Femur (tissue), 1 donor: ENCODE data around the gene NCSTN.

ENCODE experiments used
- DNase-seq: peaks from one replicate; pipeline ENCODE4 v3.0.0-alpha.2; 2017

The NCSTN gene

DNA sequence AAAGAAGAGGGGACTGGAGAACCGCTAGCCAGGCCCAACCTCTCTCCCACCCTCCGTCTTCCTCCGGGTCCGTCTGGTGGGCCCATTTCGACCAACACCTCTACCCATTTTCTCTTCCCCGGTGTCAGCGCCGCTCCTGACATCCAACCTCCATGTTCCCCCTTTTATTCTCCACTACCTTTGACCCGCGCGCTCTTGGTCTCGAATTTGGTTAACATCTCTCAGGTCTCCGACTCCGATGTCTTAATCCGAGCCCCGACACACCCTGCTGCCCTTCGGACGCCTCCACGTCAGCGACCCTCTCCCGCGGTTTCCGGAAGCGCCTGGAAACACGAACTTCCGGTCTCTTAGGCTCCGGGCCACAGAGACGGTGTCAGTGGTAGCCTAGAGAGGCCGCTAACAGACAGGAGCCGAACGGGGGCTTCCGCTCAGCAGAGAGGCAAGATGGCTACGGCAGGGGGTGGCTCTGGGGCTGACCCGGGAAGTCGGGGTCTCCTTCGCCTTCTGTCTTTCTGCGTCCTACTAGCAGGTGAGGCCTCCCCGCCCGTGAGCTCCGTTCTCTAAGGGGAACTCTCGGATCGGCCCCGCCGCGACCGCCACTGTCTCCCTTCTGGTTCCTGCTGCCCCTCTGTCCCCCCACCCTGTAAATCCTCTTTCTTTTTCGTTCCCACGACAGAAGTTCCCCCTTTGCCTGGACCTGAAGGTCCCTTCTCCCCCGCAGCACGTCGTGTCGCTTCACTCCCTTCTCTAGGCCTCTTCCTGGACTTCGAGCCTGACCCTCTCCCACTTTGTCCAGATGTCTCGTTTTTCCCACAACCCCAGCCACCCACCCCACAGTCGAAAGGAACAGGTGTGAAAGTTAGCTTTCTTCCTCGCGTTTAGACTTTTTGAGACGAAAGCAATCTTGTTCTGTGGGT lies at the start of gene NCSTN, which contains the start of gene COPA:
NCSTN (plus strand) TSS at position 431 of the 917 bp plus-strand sequence; CDS start at position 445, 14 bp downstream.
COPA (minus strand) TSS at position 298 of the 917 bp plus-strand sequence; CDS start at position 218, 80 bp downstream.
- DNase-seq: peak; percentile 97

DNA sequence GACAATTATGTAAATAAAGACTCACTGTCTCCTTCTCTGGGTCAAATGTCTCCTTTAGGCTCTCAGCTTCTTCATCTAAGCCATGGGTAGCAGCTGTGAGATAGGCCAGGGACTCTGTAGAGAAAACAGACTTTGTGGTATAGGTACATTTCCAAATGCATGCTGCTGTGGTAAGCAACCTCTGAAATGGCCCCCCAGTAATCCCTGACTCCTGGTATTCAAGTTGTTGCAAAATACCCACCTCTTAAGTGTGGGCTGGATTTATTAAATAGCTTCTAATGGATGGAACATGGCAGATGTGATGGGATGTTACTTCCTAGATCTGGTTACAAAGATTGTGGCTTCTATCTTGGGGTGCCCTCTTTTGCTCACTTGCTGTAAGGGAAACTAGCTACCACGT lies 47.1 kb upstream of the NCSTN start:
- DNase-seq: no peak

DNA sequence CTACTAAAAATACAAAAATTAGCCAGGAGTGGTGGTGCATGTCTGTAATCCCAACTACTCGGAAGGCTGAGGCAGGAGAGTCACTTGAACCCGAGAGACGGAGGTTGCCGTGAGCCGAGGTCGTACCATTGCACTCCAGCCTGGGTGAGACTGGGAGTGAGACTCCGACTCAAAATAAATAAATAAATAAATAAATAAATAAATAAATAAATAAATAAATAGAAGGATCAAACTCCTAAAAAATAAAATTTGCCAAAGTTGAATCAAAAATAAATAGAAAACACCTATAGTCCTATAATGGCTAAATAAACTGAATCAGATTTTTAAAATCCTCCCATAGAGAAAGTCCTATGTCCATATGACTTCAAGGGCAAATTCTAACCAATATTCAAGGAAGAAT lies 43.0 kb upstream of the NCSTN start:
- DNase-seq: no peak

DNA sequence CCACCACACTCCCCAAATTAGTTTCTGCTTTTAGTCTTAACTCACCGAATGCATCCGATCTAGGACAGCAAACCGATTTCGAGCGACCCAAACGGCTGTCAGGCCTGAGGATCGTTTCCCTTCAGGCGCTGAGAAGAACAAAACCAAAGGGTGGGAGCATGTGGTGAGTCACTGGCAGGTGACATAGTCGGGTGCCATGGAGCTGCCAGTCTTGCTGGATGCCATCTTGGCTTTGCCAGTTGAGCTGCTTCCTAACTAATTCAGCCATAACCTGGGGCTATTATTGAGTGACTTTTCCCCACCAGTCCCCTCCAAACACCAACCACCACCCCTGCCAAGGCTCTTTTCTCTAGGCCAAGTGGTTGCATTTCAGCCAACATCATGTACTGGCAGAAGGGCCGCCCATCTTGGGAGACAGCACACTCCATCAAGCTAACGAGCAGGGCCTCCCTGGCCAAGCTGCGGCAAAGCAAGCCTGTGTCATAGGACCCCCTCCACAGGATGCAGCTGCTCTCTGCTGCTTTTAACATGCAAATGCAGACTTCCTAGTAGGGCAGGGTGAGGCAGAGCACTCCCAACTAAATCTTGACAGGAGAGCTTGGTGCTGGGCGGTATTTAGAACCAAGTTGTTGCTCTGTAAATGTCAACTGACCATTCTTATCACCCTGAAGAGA lies 35.9 kb upstream of the NCSTN start:
- DNase-seq: no peak

DNA sequence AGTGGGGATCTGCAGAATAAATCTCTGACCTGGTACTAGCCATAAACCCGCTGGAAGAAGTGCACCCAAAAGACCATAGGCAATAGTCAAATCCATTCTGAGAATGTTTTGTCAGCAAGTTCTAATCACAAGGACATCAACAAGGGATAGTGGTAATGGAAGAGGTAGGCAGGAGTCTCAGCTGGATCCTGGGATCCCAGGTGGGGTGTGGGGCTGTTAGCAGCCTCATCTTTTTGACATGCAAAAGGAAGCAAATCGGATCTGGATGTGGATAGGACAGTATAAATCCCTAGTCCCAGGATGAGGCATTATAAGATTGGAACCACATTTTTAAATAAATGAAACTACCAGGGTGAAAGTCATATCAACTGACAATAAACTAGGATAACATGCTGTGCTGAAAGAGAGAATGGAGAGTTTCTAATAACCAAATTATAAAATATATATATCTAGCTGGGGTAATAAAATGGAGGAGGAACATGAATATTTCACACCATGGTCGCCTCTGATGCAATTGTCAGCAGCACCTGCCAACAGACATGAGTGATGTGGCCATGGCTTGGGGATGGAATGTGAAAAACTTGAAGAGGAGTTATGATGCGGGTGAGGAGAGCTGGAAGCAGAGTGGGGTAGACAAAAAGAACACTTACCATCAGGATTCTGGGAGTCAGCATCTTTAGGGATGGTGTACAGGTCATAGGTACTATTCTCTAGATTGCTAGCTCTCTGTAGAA lies 34.6 kb upstream of the NCSTN start:
- no peak for DNase-seq

DNA sequence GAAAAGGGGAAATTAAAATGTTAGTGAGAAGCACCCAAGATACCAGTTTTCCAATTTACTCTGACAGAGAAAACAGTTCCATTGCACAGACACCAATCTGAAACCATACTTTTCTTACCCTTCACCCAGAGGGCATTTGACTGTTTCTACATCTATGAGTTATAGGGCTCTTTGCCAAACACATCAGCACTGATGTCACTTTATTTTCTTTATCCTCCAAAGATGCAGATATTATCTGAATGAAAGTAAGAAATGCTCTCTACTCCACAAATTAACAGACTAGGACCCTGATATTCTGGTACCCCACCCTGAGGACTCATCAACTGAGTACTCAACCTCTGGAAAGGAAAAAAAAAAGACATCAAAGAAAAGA lies 34.0 kb upstream of the NCSTN start:
- no peak for DNase-seq

DNA sequence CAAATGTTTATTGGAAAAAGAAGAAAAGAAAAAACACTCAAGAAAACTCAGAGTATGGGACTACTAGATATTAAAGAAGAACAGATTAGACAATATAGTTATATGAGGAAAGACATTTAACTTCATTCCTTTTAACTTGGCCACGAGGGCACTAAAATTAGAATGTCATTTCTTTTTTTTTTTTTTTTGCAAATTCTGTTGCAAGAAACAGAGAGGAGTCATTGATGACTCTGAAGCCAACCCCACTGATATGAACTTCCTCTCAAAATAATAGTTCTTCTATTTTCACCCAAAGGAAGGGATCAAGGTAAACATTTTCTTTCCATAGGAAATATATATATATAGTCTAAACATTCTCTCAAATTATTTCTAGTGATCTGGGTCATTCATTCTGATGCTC lies 33.6 kb upstream of the NCSTN start:
- no peak for DNase-seq

DNA sequence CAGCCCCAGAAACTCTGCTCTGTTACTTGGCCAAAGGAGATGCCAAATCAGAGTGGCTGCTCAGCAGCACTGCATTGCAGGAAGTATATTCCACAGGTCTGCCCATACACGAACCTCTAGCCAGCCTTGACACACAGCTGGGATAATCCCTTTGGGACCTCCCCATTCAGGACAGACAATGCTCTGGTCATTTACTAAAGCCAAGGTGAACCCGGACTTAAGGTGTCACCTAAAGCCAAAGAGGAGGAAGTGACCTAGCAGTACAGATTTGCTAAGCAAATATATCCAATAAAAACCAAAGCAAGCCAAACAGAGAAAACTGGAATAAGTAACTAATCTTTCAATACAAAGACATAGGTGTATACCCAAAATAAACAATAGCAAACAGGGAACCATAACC lies 27.8 kb upstream of the NCSTN start:
- DNase-seq: no peak

DNA sequence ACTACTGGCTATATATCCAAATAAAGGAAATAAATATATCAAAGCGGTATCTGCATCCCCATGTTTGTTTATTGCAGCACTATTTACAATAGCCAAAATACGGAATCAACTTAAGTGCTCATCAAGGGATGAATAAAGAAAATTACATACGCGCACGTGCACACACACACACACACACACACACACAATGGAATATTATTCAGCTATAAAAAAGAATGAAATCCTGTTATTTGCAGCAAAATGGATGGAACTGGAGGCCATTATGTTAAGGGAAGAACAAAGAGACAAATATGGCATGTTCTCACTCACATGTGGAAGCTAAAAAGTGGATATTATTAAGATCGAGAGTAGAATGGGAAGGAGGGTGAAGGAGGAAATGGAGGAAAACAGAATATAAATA lies 20.4 kb upstream of the NCSTN start:
- no peak for DNase-seq

DNA sequence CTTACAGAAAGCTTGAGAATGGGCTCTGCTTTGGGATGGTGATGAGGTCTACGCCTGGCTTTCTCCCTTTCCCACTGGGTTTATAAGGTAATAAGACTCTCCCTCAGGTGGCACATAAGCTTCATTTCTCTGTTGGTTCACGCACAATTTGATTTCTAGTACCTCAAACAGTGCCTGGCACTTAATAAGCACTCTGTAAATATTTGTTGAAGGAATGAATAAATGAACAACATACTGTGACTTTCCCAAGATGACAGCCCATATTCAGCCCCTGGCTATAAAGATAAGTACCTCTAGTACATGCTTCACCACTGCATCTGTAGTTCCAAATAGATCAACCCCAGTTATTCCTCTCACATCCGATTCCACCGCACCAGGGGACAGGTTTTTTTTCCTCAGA lies 17.9 kb upstream of the NCSTN start:
- no peak for DNase-seq

DNA sequence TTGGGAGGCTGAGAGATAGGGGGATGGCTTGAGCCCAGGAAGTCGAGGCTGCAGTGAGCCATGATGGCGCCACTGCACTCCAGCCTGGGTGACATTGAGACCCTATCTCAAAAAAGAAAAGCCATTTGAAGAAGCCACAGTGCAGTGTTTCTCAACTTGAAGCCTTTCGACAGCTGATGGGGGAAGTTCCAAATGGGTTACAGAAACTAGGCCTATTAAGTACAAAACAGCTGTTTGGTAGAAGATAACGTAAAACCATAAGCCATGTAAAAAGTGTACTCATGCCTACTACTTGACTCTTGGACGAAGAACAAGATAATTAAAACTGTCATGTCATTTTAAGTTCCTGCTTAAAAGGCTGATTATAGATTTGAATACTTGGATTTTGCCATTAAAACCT lies 16.8 kb upstream of the NCSTN start:
- no peak for DNase-seq

DNA sequence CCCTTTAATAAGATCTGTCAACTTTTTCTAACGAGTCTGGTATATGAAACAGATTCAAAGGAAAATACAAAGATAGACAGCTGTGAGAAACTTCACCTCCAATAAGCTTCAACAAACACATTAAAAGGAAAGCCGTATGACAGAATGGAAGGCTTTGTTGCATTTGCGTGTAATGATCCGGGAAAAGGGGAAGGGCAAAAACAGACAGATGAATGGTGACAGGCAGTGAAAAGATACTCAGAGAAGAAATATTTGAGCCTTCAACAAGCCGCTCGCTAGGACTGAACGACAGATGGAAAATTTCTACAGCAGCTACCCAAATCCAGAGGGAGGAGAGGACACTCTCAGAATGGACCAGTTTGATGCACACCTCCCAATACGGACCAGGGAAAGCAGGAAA lies 15.0 kb upstream of the NCSTN start:
- DNase-seq: no peak

DNA sequence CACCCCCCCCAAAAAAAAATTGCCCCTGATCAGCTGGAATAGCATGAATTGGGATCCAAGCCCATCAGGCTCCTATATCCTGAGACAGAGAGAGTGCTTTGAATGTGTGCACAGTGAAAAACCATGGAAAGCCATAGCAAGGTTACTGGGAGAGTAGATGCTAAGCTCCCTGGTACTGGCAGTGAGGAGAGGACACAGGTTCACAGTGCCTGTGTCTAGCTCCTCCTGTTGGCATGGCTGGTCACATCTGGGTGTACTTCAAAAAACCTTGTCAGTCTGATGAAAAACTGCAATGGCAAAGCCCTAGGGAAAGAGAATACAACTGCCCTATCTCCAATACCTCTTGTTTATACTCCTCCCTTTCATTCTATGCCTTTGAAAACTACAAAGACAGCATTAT lies 13.1 kb upstream of the NCSTN start:
- no peak for DNase-seq

DNA sequence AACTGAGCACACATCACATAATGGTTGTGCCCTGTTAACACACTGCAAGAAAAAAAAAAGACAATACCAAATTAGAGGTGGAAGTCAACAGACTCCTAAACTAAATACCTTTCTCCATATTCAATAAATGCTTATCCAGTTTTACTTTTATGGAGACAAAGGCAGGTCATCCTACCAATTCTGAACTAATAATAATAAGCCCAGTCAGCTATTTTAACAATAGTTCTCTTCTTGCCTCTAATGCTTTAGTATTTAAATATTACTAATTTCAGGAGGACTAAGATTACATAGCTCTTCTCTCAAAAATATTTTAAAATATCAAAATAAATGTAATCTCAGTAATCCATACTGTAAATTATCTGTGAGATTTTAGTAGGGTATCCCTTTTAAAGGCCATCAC lies 10.7 kb upstream of the NCSTN start:
- DNase-seq: no peak

DNA sequence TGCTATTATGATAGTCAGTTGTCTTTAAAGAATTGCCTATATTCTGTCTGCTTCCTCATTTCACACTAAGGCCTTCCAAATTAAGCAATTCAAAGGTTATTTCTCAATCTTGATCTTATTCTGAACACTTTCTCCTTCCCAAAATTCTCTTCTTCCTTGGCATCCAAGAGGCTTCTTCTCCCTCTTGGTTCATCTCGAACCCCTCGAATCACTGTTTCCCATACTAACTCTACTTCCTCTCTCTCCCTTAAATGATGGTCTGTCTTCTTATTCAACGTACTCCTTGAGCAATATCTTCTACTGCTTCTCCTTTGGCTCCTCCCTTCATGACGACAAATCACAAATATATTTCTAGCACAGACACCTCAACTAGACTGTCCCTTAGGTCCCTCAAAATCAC lies 4.6 kb upstream of the NCSTN start:
- DNase-seq: no peak

DNA sequence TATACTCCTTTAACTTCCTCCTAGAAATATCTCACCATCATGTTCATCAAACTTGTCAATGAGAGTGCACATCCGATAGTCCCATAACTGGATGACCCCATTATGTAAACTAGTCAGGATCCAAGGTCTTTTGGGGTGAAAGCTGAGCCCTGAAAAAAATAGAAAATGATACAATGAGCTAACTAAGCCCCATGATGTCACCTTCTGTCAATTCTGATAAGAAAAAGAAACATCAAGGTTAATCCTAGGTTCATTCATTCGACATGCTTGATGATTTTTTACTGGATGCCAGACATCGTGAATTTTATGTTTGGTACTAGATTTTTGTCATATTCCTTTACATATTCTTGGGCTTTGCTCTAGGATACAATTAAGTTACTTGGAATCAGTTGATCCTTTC lies 3.0 kb upstream of the NCSTN start:
- no peak for DNase-seq

DNA sequence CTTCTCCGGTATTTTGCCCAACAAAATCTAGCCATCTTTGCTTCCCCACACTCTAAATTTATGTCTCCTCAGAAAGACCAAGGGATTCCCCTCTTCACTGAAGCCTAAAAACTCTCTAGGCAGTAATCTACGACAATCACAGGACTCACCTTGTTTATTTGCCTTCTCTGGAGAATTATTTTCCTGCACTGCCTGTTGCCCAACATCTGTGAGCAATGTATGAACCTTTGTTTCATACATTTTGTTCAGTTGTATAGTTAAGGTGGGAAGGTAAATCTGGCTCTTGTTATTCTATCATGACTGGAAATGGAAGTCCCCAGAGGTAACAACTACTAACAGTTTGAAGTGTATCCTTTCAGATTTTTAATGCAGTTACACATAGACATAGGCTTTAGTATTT lies 2.3 kb upstream of the NCSTN start:
- no peak for DNase-seq

DNA sequence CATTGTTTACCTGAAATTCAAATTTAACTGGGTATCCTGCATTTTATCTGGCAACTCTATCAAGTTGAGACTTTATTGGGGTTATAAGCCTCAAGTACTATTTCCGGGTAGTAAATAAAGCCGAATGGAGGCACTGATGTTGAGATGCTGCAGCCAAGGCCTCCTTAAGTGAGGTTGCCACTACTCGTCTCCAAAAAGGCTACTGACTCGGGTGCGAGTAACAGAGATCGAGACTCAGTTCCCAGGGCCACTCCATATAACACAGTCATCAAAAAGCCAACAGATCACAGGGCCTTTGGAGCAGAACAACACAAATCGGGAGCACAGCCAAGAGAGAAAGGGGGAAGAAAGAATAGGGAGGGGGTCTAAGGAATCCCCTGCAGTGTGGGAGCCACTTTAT lies 657 bp upstream of the NCSTN start:
- no peak for DNase-seq

DNA sequence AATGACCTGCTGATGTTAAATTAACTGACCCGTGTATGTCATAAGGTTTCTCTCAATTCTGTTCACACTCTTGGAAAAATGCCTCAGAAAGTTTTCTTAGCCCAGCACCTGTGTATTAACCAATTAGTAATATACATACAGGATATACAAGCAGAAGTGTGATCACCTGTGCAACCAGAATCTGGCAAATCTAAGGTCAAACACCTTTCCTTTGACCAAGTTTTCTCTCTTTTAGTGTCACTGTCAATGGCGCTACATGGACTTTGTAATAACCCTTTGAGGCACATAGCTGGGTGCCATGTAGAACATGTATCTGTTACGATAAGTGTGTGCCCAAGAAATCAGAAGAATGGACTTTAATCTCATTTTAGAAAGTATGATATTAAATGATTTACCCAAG lies 1.1 kb downstream of the NCSTN start:
- DNase-seq: no peak

DNA sequence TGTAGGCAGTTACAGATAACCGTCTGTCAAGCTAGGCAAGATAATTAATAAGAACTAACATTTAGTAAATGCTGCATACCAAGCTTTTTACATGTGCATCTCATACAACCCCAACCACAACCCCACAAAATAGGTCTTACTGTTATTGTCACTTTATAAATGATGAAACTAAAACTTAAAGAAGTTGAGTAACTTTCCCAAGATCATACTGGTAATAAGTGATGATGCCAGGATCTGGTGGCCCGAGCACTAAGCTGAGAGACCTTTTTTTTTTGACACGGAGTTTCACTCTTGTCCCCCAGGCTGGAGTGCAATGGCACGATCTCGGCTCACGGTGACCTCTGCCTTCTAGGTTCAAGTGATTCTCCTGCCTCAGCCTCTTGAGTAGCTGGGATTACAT lies 1.8 kb downstream of the NCSTN start:
- DNase-seq: no peak

DNA sequence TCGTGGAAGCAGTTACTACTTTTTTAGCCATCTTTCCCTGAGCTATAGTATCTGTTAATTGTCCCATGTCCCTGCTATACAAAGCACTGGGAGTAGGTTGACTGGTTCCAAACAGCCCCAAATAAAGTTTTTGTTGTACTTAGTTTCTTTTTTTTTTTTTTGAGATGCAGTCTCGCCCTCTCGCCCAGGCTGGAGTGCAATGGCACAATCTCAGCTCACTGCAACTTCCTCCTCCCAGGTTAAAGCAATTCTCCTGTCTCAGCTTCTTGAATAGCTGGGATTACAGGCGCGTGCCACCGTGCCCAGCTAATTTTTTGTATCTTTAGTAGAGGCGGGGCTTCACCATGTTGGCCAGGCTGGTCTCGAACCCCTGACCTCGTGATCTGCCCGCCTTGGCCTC lies 3.3 kb downstream of the NCSTN start:
- DNase-seq: no peak

DNA sequence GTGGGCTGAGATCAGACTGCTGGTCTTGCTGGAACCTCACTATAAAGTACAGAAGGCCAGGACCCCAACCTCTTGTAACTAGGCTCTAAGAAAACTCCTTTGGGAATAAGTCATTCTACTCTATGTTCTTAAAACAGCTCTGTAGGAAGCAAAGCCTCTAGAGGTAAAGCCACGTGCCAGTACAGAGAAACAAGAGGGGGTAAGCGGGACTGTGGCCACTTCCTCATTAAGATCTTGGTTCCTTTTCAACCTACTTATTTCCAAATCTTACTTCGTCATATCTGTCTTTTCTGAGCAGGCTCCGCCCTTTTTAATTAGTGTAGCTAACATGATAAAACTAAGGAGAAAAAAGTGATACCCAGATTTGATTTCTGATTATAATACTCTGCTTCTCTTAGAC lies 3.8 kb downstream of the NCSTN start:
- DNase-seq: no peak

DNA sequence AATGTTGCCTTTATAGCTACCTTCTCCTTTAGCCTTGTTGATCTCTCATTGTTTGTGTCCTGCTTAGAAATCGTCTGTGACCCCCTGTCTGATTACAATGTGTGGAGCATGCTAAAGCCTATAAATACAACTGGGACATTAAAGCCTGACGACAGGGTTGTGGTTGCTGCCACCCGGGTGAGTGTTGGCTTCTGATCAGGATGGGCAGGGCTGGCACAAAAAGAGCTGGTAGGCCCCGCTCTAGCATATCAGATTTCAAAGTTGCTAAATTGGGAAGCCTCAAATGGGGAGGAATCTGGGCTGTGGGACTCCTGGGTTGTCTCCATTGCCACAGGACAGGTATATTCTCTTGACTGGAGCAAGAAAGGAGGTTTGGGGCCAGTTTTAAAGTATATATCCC lies 8.4 kb downstream of the NCSTN start:
- peak; percentile 65 for DNase-seq

DNA sequence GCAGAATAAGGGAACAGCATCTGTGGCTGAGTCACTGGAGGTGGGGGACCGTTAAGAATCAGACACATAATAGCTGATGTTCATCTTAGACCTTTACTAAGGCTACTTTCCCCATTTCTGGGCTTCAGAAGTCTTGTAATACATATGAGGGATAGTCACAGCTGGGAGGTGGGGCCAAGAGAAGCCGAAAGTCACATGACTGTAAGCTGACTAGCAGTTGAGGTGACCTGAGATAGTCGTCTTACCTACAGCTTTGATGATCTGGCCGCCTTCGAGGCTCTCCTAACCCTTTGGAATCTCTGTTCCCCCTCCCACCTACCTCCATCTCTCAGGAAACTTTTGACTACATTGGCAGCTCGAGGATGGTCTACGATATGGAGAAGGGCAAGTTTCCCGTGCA lies 9.4 kb downstream of the NCSTN start:
- no peak for DNase-seq
